ENCODE data around the gene MEP1A. TPM values are rescaled to one million over a fixed set of nuclear protein-coding genes. Genes with fewer than 3 reads are reported as not detected.

MEP1A gene
- polyA plus RNA-seq, 2 of the 4 experiments (the other 2 are of a cell fraction) = not detected

DNA sequence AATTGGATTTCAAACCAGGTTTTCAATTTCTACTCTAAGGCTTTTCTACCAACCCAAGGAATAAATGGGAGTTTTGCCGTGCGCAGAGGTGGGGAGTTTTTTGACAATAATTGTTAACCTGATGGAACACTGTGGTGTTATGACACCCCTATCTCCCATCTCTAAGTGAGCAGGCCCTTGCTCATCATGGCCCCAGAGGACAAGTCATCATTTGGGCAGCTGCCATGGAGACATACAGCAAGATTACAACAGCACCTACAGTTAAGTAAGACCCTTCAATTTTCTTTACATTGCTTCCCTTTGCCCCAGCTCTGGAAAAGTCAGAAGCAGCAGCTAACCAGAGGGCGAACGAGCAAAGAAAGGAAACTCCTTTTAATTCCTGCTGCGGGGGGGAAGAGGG is 74.2 kb downstream of the MEP1A start:
- WGBS (ENCODE audit: missing lambda C conversion rate) = 70% methylated on average over 5 of the region's 5 CpGs
- FAIRE-seq = no peak
- Histone ChIP-seq H3K4me3 (no peak overlapping the region), H3K27ac (no peak overlapping the region), H3K9me3 (no peaks in the 10 kb centered on the region), H3K4me1 (no peaks in the 10 kb centered on the region), H3K4me2 (no peak overlapping the region)
- ChIA-PET CTCF (no interaction called here), POLR2A (no interaction called here)
- ATAC-seq = no peak
- DNase-seq (ENCODE audit: low read depth in 1 of 2, low spot score in 1 of 2) = no peak
- TF ChIP-seq EHMT2 (IDR thresholded peaks at IDR 0.05; ENCODE audit: low read depth) = no peak
- TF ChIP-seq HEYL (CRISPR knock-in tag; IDR thresholded peaks at IDR 0.05) = no peak

DNA sequence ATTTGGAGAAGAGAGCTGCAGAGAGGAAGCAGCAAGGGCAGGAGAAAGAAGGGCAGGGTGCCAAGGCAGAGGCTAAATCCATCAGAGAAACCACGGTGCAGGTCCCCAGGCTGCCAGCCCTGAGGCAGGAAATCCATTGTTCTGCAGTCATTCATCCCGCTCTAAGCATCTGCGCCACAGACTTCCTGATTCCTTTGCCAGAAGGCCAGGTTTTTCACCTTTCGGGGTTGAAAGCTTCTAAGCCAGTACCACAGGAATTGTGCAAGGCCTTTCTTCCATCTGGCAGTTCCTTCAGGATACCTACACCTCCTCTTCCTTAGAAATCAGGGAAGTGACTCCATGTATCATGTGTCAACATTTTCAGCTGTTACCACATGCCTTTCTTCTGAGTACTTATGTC is 82.9 kb downstream of the MEP1A start:
- ChIA-PET POLR2A (no interaction called here), CTCF (interaction anchor here (1.3 kb wide), 1 partner anchor 28 kb away, joined by 4 read pairs; no protein-coding TSS in a partner anchor)
- FAIRE-seq (no peak), DNase-seq (ENCODE audit: low read depth in 1 of 2, low spot score in 1 of 2) (peak in 1 of 2 experiments; percentile 2), ATAC-seq (no peak)
- 57% methylated on average over 4 of the region's 4 CpGs for WGBS (ENCODE audit: missing lambda C conversion rate)
- no peak for TF ChIP-seq MAZ (IDR thresholded peaks at IDR 0.05; ENCODE audit: borderline replicate concordance, low read depth, low read length)
- TF ChIP-seq CHD4 (IDR thresholded peaks at IDR 0.05; ENCODE audit: borderline replicate concordance) = no peak
- no peak for TF ChIP-seq NR3C1 (IDR thresholded peaks at IDR 0.05)
- no peak for TF ChIP-seq TFCP2L1 (CRISPR knock-in tag; IDR thresholded peaks at IDR 0.05)
- no peak for TF ChIP-seq KDM1A (IDR thresholded peaks at IDR 0.05; ENCODE audit: low read depth)
- TF ChIP-seq NFE2L2 (conservative IDR thresholded peaks at IDR 0.05; ENCODE audit: low read length) = no peak
- TF ChIP-seq RARB (CRISPR knock-in tag; IDR thresholded peaks at IDR 0.05) = no peak
- Histone ChIP-seq H3K4me1 (no peaks in the 10 kb centered on the region), H3K9me3 (no peaks in the 10 kb centered on the region), H3K4me2 (no peak overlapping the region), H3K4me3 (no peak overlapping the region), H3K27ac (no peak overlapping the region)

DNA sequence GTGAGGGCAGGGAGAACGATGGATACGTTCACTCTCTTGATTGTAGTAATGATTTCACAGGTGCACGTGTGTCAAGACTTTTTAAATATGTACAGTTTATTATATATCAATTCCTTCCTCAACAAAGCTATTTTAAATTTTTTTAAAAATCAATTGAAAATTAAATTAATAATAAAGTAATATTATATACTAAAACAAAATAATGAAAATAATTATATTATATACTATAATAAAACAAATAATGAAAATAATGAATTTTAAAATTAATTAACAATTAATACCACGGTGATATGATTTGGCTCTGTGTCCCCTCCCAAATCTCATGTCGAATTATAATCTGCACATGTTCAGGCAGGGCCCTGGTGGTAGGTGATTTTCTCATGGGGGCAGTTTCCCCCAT is 85.8 kb downstream of the MEP1A start:
- H3K9me3 ChIP-seq = no peaks in the 10 kb centered on the region
- no peak overlapping the region for H3K27ac ChIP-seq
- H3K4me1 ChIP-seq = no peaks in the 10 kb centered on the region
- POLR2A ChIA-PET = no interaction called here
- TF ChIP-seq SREBF2 (IDR thresholded peaks at IDR 0.05) (no peak), CBX2 (IDR thresholded peaks at IDR 0.05; ENCODE audit: borderline replicate concordance, low read depth) (no peak), HOXA7 (CRISPR knock-in tag; IDR thresholded peaks at IDR 0.05) (no peak), KDM5A (IDR thresholded peaks at IDR 0.05) (no peak), TFCP2L1 (CRISPR knock-in tag; IDR thresholded peaks at IDR 0.05) (no peak), JUNB (IDR thresholded peaks at IDR 0.05) (no peak), BHLHE40 (IDR thresholded peaks at IDR 0.05; ENCODE audit: low read depth, low read length) (no peak), PHF8 (IDR thresholded peaks at IDR 0.05; ENCODE audit: borderline replicate concordance, low read depth) (no peak), CHD2 (IDR thresholded peaks at IDR 0.05; ENCODE audit: low read length, partially characterized antibody) (no peak), FOSL2 (IDR thresholded peaks at IDR 0.05) (no peak), FOSL2 (CRISPR knock-in tag; IDR thresholded peaks at IDR 0.05) (no peak), HOXB5 (CRISPR knock-in tag; IDR thresholded peaks at IDR 0.05) (no peak), NR3C1 (IDR thresholded peaks at IDR 0.05) (no peak), EP300 (IDR thresholded peaks at IDR 0.05) (no peak), JUN (IDR thresholded peaks at IDR 0.05) (no peak)
- TF ChIP-seq, protein P1, sequence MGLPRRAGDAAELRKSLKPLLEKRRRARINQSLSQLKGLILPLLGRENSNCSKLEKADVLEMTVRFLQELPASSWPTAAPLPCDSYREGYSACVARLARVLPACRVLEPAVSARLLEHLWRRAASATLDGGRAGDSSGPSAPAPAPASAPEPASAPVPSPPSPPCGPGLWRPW (IDR thresholded peaks at IDR 0.05) = no peak
- TF ChIP-seq, protein P2, sequence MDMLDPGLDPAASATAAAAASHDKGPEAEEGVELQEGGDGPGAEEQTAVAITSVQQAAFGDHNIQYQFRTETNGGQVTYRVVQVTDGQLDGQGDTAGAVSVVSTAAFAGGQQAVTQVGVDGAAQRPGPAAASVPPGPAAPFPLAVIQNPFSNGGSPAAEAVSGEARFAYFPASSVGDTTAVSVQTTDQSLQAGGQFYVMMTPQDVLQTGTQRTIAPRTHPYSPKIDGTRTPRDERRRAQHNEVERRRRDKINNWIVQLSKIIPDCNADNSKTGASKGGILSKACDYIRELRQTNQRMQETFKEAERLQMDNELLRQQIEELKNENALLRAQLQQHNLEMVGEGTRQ (IDR thresholded peaks at IDR 0.05) = no peak
- TF ChIP-seq, protein P3, sequence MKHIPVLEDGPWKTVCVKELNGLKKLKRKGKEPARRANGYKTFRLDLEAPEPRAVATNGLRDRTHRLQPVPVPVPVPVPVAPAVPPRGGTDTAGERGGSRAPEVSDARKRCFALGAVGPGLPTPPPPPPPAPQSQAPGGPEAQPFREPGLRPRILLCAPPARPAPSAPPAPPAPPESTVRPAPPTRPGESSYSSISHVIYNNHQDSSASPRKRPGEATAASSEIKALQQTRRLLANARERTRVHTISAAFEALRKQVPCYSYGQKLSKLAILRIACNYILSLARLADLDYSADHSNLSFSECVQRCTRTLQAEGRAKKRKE (CRISPR knock-in tag; IDR thresholded peaks at IDR 0.05; ENCODE audit: low read depth) = no peak
- TF ChIP-seq, protein P4, sequence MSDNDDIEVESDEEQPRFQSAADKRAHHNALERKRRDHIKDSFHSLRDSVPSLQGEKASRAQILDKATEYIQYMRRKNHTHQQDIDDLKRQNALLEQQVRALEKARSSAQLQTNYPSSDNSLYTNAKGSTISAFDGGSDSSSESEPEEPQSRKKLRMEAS (IDR thresholded peaks at IDR 0.05) = no peak
- TF ChIP-seq, protein P5, sequence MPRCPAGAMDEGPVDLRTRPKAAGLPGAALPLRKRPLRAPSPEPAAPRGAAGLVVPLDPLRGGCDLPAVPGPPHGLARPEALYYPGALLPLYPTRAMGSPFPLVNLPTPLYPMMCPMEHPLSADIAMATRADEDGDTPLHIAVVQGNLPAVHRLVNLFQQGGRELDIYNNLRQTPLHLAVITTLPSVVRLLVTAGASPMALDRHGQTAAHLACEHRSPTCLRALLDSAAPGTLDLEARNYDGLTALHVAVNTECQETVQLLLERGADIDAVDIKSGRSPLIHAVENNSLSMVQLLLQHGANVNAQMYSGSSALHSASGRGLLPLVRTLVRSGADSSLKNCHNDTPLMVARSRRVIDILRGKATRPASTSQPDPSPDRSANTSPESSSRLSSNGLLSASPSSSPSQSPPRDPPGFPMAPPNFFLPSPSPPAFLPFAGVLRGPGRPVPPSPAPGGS (IDR thresholded peaks at IDR 0.05) = no peak
- DNase-seq (ENCODE audit: low read depth in 1 of 2, low spot score in 1 of 2) (no peak), ATAC-seq (no peak), FAIRE-seq (no peak)
- H3K4me3 ChIP-seq = no peak overlapping the region
- CTCF ChIA-PET = no interaction called here
- H3K4me2 ChIP-seq = no peak overlapping the region
- 69% methylated on average over 5 of the region's 5 CpGs for whole genome bisulfite sequencing (ENCODE audit: missing lambda C conversion rate)

Measured in A549 (cell line).